Measurements from ENCODE around the gene ABL2.
"Not testable (repeated sequence)": the region's sequence is repeated elsewhere in the genome, so short reads cannot be mapped to it uniquely, and the experiment has no call there.

- not testable (repeated sequence) for TF ChIP-seq POLR2A (IDR thresholded peaks at IDR 0.05; ENCODE audit: low read depth, low read length); TAF1 (IDR thresholded peaks at IDR 0.05; ENCODE audit: borderline replicate concordance, low read depth, low read length)
Measured at GRCh38 chr1:179274424-179274823, 44.9 kb upstream of the ABL2 start.
